IPS DF 4.7 (cell line): Measurements from ENCODE around the gene ANKRD24.
A peak's percentile ranks its signal among the peaks of the same experiment; 100 is the strongest.
"Not testable (repeated sequence)": the region's sequence is repeated elsewhere in the genome, so short reads cannot be mapped to it uniquely, and the experiment has no call there.

Source experiments
- DNase-seq: peaks from one replicate; pipeline ENCODE4 v3.0.0-alpha.2; 2013; ENCODE audit warnings: low spot score; ENCODE audit errors: extremely low read depth

The ANKRD24 gene

GRCh38 chr19:4230237-4230636, 47.7 kb downstream of the ANKRD24 start:
- not testable (repeated sequence) for DNase-seq

- DNase-seq, result not testable (repeated sequence)
Measured at GRCh38 chr19:4231521-4231920, 49.0 kb downstream of the ANKRD24 start.

DNA sequence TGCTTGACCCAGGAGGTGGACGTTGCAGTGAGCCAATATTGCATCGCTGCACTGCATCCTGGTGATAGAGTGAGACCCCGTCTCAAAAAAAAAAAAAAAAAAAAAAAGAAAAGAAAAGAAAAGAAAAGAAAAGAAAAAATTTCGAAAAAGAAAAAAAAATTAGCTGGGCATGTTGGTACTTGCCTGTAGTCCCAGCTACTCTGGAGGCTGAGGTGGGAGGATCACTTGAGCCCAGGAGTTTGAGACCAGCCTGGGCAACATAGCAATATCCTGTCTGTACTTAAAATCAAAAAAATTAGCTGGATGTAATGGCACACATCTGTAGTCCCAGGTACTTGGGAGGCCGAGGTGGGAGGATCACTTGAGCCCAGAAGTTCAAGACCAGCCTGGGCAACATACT, 49.6 kb downstream of the ANKRD24 start:
- DNase-seq, result not testable (repeated sequence)

GRCh38 chr19:4232614-4233281, 50.3 kb downstream of the ANKRD24 start:
- no peak for DNase-seq

DNA sequence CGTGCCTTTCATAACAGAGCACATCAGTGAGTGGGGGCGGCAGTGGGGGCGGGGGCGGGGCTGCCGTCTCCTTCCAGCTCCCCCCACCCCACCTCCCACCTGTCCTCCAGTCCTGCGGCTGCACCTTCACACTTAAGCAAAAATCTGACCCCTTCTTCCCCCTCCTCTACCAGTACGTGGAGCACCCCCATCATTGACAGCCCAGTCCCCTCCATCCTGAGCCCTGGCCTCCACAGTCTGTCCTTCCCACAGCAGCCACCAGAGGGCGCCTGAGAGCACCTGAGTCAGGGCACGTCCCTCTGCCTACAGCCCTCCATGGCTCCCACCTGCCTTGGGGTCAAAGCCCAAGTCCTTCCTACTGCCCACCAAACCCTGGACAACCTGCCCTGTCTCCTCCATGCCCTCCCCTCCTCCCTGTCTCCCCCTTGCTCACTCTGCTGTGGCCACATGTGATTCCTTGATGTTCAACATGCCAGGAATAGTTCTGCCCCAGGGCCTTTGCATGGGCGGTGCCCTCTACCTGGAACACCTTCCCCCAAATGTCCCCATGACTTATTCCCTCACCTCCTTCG, 50.9 kb downstream of the ANKRD24 start:
- no peak for DNase-seq

DNA sequence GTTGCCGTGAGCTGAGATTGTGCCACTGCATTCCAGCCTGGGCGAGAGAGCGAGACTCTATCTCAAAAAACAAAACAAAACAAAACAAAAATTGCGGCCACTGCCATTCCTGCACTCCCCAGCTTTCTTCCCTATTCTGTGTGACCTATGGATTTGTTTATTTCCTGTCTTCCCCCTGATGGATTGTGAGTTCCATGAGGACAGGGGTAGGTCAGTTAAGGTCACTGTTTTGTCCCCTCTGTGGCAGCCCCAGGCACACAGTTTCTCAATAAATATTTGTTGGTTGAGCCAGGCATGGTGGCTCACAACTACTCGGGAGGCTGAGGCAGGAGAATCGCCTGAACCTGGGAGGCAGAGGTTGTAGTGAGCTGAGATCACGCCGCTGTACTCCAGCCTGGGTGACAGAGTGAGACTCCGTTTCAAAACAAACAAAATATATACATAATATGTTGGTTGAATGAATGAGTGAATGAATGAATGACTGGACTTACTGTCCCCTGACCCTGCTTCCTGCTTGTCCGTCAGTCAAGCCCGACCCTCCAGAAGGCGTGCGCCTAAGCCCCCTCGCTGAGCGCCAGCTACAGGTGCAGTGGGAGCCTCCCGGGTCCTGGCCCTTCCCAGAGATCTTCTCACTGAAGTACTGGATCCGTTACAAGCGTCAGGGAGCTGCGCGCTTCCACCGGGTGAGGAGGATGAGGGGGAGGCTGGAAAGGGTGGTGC, 51.8 kb downstream of the ANKRD24 start:
- no peak for DNase-seq

GRCh38 chr19:4234862-4235201, 52.3 kb downstream of the ANKRD24 start:
- DNase-seq, result no peak

- DNase-seq, result not testable (repeated sequence)
Measured at GRCh38 chr19:4237510-4237909, 55.0 kb downstream of the ANKRD24 start.

DNA sequence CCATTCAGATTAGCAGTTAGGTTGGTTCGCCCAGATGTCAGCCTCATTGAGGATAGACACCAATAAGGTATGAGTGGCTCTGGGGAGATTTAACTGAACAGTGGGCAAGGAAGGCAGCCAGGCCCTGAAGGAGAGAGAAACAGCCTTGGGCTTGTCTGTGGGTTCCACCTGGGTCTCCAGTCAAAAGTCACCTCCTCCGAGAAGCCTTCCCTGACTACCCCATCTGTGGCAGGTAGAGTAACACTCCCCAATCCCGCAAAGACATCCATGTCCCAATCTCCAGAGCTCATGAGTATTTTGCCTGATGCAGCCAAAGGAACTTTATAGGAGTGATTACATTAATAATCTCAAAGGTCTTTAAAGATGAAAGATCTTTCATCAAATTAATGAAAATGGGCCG, 56.3 kb downstream of the ANKRD24 start:
- no peak for DNase-seq

GRCh38 chr19:4241824-4242430, 59.4 kb downstream of the ANKRD24 start:
- DNase-seq, result no peak

GRCh38 chr19:4245938-4246337, 63.4 kb downstream of the ANKRD24 start:
- not testable (repeated sequence) for DNase-seq

- DNase-seq, result peak; percentile 95
Measured at GRCh38 chr19:4246767-4247593, 64.5 kb downstream of the ANKRD24 start, which contains the start of gene YJU2. Gene YJU2, plus strand, starts transcription at chr19:4247080. Its CDS starts 67 bp downstream, at chr19:4247147.

DNA sequence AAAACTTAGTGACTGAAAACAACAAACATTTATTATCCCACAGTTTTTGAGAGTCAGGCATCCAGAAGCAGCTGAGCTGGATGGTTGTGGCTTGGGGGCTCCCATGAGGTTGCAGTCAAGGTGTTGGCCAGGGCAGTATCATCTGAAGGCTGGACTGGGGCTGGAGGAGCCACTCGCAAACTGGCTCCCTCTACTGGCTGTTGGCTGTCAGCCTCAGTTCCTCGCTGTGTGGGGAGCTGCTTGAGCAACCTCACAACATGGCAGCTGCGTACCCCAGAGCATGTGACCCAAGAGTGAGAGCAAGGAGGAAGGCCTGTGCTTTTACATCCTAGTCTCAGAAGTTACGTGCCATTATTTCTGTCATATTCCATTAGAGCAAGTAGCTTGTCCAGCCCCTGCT, 74.1 kb downstream of the ANKRD24 start:
- no peak for DNase-seq

DNA sequence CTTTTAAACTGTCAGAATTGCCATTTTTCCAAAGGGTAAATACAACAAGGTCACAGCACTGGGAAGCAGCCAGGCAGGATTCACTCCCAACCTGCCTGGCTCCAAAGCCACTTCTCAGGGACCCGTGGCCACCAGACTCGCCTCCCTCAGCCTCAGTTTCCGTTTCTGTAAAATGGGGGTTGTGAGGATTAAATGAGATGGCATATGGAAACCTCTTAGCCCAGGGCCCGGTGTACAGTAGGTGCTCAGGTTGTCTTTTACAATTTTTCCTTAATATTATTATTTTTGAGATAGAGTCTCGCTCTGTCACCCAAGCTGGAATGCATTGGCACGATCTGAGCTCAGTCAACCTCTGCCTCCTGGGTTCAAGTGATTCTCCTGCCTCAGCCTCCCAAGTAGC, 74.5 kb downstream of the ANKRD24 start:
- DNase-seq, result no peak

GRCh38 chr19:4258181-4258580, 75.7 kb downstream of the ANKRD24 start:
- no peak for DNase-seq

DNA sequence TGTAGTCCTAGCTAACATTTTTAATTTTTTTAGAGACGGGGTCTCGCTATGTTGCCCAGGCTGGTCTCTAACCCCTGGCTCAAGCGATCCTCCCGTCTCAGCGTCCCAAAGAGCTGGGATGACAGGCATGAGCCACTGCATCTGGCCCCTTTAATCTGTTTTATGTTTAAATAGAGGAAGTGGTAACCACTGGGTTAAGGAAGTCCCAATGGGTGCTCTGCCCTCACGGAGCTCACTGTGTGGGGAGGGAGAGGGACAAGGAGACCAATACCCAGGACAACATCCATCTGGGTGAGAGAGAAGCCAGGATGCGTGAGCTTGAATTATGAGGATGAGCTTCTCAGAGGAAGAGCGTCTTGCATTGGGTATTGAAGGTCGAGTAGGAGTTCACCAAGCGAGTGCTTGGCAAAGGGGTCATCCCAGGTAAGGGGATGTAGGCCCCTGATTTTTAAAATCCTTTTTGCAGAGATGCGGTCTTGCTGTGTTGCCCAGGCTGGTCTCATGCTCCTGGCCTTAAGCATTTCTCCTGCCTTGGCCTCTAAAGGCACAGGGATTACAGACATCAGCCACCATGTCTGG, 78.2 kb downstream of the ANKRD24 start:
- no peak for DNase-seq

GRCh38 chr19:4264812-4265211, 82.3 kb downstream of the ANKRD24 start:
- no peak for DNase-seq

DNA sequence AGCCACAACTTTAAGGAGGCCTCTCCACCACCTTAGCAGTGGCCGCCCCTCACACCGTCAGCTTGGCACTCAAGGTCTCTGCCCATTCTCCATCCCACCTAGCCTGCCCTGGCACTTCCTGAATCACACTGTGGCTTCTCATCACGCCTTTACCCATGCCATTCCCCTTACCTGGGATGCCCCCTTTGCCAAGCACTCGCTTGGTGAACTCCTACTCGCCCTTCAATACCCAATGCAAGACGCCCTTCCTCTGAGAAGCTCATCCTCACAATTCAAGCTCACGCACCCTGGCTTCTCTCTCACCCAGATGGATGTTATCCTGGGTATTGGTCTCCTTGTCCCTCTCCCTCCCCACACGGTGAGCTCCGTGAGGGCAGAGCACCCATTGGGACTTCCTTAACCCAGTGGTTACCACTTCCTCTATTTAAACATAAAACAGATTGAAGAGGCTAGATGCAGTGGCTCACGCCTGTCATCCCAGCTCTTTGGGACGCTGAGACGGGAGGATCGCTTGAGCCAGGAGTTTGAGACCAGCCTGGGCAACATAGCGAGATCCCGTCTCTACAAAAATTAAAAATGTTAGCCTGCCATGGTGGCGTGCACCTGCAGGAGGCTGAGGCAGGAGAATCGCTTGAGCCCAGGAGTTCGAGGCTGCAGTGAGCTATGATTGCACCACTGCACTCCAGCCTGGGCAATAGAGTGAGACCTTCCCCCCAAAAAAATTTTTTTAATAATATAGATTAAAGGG, 83.9 kb downstream of the ANKRD24 start:
- DNase-seq, result no peak

GRCh38 chr19:4267101-4267900, 84.8 kb downstream of the ANKRD24 start:
- peak; percentile 62 for DNase-seq
